GM18858 (cell line): ENCODE measurements around the gene LIG4.
A peak's percentile ranks its signal among the peaks of the same experiment; 100 is the strongest.

Source experiments
- ATAC-seq: cut with Tn5 transposase; IDR thresholded peaks from one replicate; pipeline ENCODE4 v1.9.1; 2021; ENCODE audit not compliant: unreplicated experiment

Gene LIG4

GRCh38 chr13:108194435-108194936 is 20.9 kb downstream of the LIG4 start:
- ATAC-seq, result no peak

DNA sequence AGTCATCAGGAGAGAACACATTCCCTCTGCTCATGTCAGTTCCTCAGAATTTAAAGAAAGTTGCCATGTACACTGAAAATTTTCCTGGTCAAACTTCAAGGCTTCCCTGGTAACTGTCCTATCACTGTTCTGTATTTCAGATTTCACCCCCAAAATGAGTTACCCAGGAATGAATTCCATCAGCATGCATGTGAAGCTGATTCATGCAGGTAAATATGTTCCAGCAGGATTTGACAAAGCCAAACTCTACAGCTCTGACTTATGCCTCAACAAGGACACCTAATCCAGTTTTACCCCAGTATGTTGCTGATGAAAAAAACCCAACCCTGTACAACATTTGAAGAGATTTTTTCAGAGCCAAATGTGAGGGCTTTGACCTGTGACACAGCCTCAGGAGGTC is 21.5 kb downstream of the LIG4 start:
- ATAC-seq, result no peak

DNA sequence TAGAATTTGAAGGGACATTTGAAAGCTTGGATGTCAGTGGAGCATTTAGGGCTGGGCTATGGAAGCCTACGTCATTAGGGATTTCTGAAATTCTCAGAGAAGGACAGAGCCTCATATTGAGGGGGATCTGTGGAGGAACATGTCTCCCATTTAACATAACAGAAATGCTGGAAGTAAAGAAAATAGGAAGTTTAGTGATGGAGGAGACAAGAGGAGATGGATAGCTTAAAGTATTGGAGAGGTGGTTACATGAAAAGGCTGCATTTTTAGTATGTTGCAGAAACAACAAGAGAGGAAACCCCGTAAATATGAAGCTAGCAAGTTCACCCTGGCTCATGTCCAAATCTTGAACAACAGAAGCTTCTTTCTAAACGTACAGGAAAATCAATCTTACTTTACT is 24.4 kb downstream of the LIG4 start:
- no peak for ATAC-seq

- no peak for ATAC-seq
Measured at GRCh38 chr13:108188260-108188659, 27.1 kb downstream of the LIG4 start.

DNA sequence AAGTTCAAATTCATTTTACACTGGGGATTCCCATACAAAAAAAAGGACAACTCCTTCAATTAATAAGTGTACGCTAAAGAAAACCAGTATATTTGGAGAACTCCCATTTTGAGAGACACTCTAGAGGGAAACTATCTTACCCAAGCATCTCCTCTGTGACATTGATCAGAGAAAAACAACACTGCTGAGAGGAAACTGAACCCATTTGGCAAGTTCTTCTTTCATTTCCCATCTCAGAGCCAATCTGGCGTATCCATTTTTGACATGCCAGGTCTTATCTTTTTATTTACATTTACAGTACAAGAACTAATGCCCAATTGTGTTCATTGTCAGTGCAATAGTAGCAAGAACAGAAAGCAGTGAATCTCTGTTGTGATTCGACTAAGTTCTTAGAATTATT is 30.1 kb downstream of the LIG4 start:
- no peak for ATAC-seq

- no peak for ATAC-seq
Measured at GRCh38 chr13:108182652-108183051, 32.7 kb downstream of the LIG4 start.

DNA sequence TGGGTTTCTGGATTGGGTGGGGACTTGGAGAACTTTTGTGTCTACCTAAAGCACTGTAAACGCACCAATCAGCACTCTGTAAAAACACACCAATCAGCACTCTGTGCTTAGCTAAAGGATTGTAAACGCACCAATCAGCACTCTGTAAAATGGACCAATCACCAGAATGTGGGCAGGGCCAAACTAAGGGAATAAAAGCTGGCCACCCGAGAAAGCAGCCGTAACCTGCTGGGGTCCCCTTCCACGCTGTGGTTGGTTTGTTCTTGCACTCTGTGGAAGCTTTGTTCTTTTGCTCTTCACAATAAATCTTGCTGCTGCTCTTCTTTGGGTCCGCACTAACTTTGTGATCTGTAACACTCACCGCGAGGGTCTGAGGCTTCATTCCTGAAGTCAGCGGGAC is 37.3 kb downstream of the LIG4 start:
- no peak for ATAC-seq

GRCh38 chr13:108176685-108177274 is 38.6 kb downstream of the LIG4 start:
- ATAC-seq, result peak; percentile 46

DNA sequence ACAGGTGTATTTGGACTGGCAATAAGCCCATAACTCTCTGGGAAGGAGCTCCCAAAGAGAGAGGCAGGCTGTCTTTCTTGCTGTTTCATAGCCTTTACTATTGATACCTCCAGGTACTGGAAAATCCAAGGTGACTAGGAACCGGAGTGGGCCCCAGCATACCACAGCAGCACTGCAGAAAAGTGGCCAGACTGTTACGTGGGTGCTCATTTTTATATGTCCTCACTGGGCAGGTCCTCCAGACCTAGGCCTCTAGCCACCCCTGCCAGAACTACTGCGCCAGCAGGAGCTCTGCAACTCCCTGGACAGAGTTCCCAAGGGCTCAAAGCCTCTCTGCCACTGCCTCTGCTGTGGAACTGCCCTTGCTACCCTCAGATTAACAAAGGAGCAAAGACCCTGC is 46.4 kb downstream of the LIG4 start:
- ATAC-seq, result no peak

- no peak for ATAC-seq
Measured at GRCh38 chr13:108166078-108166477, 49.3 kb downstream of the LIG4 start.

DNA sequence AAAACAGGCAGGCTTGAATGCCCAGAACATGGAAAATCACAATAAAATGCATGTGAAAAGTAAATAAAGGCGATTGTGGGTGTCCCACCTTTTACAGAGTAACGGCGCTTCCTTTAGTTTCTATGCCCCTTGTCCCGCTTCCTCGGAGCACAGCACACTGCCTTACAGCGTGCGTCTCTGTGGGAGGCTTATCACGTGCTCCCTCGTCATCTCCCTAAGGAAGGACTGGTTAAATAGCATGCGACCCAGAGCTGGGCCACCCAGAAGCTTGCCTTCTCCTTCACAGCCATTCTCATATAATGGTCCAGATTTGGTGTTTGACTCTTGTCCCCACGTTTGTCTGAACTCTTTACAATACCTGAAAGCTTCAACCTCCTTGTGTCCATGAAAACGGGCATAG is 56.6 kb downstream of the LIG4 start:
- ATAC-seq, result no peak
